NCI-H82 (cell line): ENCODE results near the gene KSR2.
A peak's percentile ranks its signal among the peaks of the same experiment; 100 is the strongest.

Source experiments
- DNase-seq: peaks from one replicate; lab custom pipeline; 2025; lab: John Stamatoyannopoulos, UW

The KSR2 gene

GRCh38 chr12:117528538-117528937, 440.3 kb downstream of the KSR2 start:
- DNase-seq = no peak

DNA sequence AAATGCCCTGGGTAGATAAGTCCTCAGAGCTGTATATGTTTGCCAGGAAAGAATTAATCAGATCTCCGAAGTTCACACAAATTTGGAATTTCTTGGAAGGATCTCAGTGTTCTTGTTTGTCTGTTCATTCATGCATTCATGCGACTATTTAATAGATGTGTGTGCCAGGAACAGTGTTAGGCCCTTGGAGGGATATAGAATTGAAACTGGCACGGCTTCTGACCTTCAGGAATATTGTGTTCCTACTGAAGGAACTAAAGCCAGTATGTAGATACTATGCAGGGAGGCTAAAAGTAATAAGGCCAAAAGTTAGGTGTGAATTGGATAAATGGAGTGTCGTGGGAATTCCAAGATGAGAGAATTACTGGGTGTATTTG, 441.3 kb downstream of the KSR2 start:
- DNase-seq = no peak

DNA sequence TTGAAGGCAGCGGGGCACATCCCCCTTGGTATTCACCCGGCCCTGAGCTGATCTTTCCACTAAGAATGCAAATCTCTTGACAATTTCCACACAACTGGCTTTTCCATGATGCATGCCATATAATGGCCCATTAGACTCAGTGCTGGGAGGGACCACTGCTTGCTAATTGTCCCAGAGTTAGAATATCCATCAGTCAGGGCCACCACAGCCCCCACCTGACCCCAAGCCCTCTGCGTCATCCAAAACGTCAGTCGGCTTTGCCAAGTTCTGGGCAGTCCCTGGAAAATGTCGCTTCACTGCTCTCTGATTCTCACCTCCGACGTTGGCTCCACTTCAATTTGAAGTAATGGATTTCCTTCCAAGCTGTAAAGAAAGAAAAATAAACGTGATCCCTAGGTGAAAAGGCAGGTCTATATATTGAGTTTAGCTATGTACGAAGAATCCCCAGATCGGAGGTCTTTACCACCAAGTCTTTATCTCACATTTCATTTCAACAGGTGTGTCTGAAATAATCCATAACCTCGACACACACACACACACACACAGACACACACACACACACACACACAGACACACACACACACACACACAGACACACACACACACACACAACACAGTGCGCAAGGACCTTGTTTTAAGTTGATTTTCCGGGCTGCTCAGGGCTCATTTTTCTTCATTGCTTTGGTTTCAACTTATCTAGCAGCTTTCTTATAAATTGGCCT, 441.9 kb downstream of the KSR2 start:
- DNase-seq = no peak

- no peak for DNase-seq
Measured at GRCh38 chr12:117525766-117526165, 443.0 kb downstream of the KSR2 start.

- DNase-seq = no peak
Measured at GRCh38 chr12:117524806-117525205, 444.0 kb downstream of the KSR2 start.

GRCh38 chr12:117523971-117524370, 444.8 kb downstream of the KSR2 start:
- no peak for DNase-seq

- no peak for DNase-seq
Measured at GRCh38 chr12:117522559-117522958, 446.2 kb downstream of the KSR2 start.

GRCh38 chr12:117521867-117522266, 446.9 kb downstream of the KSR2 start:
- no peak for DNase-seq

GRCh38 chr12:117521346-117521745, 447.4 kb downstream of the KSR2 start:
- peak; percentile 36 for DNase-seq

DNA sequence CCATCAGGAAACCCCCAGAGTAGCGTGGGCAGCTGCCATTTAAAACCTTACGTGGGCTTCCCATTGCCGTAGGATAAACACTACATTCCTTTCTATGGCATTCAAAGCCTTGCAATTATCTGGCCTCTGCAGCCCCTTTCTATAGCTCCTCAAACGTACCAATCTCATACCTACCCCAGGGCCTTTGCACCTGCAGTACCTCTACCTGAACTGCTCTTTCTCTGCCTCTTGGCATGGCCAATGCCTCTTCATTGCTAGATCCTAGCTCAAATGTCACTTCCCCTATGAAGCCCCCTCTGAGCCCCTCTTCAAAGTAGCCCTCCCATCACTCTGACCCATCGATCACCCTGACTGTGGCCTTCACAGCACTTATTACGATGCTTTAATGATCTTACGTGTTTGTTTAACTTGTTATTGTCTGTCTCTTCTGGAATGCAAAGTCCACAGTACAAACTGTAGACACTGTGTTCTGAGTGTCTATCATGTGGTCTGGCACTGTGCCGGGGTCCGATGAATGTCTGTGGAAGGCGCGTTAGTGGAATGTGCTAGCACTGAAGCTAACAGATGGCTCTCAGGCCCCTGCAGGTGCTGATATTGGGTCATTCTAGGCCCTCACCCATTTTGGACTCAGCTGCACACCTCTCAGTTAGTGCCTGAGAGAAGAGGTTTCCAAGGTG, 450.1 kb downstream of the KSR2 start:
- no peak for DNase-seq

- no peak for DNase-seq
Measured at GRCh38 chr12:117517219-117517739, 451.5 kb downstream of the KSR2 start.

DNA sequence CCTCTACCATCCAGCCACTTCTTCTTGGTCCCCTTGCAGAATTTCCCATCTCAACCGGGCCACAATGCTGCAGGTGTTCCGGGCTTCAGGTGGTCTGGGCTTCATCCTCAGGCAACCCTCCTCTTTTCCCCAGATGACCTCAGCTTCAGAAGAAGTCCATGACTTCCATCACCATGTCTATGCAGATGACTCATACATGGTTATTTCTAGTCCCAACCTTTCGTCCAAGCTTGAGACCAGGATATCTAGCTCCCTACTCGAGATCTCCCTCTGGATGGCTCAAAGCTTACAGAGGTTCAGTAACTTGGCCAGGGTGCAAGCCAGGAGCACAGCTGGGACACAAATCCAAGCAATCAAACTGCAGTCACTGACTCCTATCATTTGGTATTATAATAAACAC, 452.8 kb downstream of the KSR2 start:
- DNase-seq = no peak

GRCh38 chr12:117514016-117514415, 454.8 kb downstream of the KSR2 start:
- DNase-seq = no peak

DNA sequence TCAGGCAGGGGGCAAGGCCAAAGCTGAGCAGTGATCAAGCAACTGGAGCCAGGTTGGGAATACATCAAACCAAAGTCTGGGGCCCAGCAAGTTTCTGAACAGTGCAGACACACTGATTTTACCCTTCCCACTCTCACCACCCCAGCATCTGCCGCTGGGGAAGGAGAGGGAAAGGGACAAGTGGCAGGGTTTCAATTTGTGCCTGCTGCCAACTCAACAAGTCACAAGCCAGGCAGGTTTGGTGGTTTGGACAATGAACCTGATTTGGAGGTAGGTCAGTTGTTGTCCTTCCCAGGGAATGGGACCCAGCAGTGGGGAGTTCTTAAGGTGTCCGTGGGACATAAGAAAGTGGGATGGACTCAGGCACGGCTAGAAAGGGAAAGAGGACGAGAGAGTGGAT, 455.4 kb downstream of the KSR2 start:
- DNase-seq = no peak

- DNase-seq = no peak
Measured at GRCh38 chr12:117508468-117508867, 460.3 kb downstream of the KSR2 start.

- peak; percentile 69 for DNase-seq
Measured at GRCh38 chr12:117507548-117507947, 461.2 kb downstream of the KSR2 start.

GRCh38 chr12:117506333-117506732, 462.5 kb downstream of the KSR2 start:
- no peak for DNase-seq

- no peak for DNase-seq
Measured at GRCh38 chr12:117502633-117503032, 466.2 kb downstream of the KSR2 start.

DNA sequence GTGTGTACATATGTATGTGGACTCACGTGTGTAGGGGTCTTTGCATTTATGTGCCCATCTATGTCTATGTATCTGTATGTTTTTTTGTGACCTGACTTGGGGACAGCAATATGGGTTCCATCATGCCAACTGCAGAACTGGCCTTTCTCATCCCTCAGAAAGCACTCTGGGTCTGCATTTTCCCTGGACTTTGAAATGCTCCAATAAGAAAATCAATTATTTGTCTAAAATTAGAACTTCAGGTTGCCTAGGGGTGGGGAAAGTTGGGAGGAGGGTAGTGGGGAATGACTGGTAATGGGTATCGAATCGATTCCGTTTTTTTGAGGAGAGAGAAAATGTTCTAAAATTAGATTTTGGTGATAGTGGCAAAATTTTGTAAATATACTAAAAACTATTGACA, 466.6 kb downstream of the KSR2 start:
- DNase-seq = no peak

- DNase-seq = peak; percentile 28
Measured at GRCh38 chr12:117501076-117501869, 467.5 kb downstream of the KSR2 start.

- no peak for DNase-seq
Measured at GRCh38 chr12:117499759-117500485, 468.9 kb downstream of the KSR2 start.

DNA sequence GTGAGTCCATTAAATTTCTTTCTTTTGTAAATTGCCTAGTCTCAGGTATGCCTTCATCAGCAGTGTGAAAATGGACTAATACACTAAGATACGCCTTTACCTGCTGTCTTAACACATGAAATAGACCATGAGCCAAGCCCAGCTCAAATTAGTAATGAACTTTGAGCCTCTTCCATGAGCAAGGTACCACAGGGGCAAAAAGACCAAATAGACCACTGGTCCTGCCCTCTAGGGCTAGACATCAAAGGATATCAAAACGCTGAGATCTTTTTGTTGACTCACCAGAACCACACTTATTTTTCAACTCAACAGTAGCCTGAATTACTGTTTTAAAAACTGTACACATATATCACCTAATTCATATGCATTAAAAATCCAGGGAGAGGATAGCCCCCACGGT, 469.9 kb downstream of the KSR2 start:
- DNase-seq = no peak
